PFSK-1 (cell line): ENCODE measurements around the gene DGKG.
A peak's percentile ranks its signal among the peaks of the same experiment; 100 is the strongest.

ENCODE experiments used
- POLR2AphosphoS5 ChIP-seq: IDR thresholded peaks from 2 replicates; pipeline ENCODE4 v1.6.1; 2012; ENCODE audit warnings: low read depth, mild to moderate bottlenecking, control low read depth, low read length, moderate library complexity
- TF ChIP-seq, protein P1 (sequence below), 2 experiments: IDR thresholded peaks; 2 replicates each; pipeline versions ENCODE4 v1.6.1 to v1.8.0; 2011 to 2012; ENCODE audit warnings: low read depth in 2 of 2, low read length in 2 of 2, control low read depth in 1 of 2, inconsistent platforms in 1 of 2, mild to moderate bottlenecking in 1 of 2, moderate library complexity in 1 of 2; ENCODE audit not compliant: insufficient read depth in 1 of 2

DNA sequence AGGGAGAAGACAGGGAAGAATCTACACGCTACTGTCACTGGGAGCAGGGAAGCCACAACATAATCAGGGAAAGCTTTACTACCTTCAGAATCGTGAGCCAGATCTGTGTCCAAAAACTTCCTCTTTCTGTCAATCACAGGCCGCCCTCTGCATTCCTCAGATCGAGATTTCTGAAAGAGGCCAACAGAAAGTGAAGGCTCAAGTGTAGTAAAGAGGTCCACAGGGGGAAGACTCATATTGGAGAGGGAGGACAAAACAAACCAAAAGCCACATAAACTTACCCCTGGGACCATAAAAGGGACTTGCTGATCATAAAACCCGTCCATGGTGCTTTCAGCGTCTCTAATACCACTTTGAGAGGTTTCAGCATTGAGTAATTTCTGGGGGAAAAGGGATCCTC is 256.5 kb downstream of the DGKG start:
- peak; percentile 71 for TF ChIP-seq POLR2AphosphoS5
- TF ChIP-seq, protein P1, sequence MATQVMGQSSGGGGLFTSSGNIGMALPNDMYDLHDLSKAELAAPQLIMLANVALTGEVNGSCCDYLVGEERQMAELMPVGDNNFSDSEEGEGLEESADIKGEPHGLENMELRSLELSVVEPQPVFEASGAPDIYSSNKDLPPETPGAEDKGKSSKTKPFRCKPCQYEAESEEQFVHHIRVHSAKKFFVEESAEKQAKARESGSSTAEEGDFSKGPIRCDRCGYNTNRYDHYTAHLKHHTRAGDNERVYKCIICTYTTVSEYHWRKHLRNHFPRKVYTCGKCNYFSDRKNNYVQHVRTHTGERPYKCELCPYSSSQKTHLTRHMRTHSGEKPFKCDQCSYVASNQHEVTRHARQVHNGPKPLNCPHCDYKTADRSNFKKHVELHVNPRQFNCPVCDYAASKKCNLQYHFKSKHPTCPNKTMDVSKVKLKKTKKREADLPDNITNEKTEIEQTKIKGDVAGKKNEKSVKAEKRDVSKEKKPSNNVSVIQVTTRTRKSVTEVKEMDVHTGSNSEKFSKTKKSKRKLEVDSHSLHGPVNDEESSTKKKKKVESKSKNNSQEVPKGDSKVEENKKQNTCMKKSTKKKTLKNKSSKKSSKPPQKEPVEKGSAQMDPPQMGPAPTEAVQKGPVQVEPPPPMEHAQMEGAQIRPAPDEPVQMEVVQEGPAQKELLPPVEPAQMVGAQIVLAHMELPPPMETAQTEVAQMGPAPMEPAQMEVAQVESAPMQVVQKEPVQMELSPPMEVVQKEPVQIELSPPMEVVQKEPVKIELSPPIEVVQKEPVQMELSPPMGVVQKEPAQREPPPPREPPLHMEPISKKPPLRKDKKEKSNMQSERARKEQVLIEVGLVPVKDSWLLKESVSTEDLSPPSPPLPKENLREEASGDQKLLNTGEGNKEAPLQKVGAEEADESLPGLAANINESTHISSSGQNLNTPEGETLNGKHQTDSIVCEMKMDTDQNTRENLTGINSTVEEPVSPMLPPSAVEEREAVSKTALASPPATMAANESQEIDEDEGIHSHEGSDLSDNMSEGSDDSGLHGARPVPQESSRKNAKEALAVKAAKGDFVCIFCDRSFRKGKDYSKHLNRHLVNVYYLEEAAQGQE (IDR thresholded peaks at IDR 0.05; ENCODE audit: insufficient read depth in 1 of 2, low read depth in 2 of 2, low read length in 2 of 2), result peak in 1 of 2 experiments; percentile 17; a peak in 1 of 4 replicates
